Measurements from ENCODE around the gene AHNAK. TPM values are rescaled to one million over a fixed set of nuclear protein-coding genes. Genes with fewer than 3 reads are reported as not detected.

Gene AHNAK
- total RNA-seq: 1,000 to 10,000 TPM; 1,278 to 2,374 (median 1,866) TPM

- DNase-seq (ENCODE audit: extremely low spot score): no peak
- intact Hi-C loops (cut with DNase I): no loop called here
- peaks cover 53 to 73% (median 66%) of the 10 kb centered on the region in 4 donors for H3K4me1 ChIP-seq
These were observed at the start of gene AHNAK for GRCh38 chr11:62546244-62546928. AHNAK (minus strand) TSS chr11:62546806; CDS start chr11:62536098, 10,708 bp downstream.

GRCh38 chr11:62595124-62595523 is 48.5 kb upstream of the AHNAK start:
- intact Hi-C loops (cut with DNase I): loop anchor here (10.0 kb wide), 1 partner anchor 260 kb away; no protein-coding TSS in a partner anchor
- H3K27ac ChIP-seq (replicated peaks in 1 of 4): no peak overlapping the region

More at GRCh38 chr11:62546244-62546928, at the start of gene AHNAK:
- H3K27me3 ChIP-seq: no peaks in the 10 kb centered on the region
- under 1% methylated on average over 25 of the region's 69 CpGs for WGBS
- peak within 1 kb of the TSS; percentile 85 to 100 (median 95) for H3K4me3 ChIP-seq
- H3K36me3 ChIP-seq: peaks cover 0 to 7% (median 0%) of the 10 kb centered on the region in 4 donors
- TF ChIP-seq POLR2AphosphoS5 (IDR thresholded peaks at IDR 0.05) (peak; percentile 82 to 96), CTCF (IDR thresholded peaks at IDR 0.05) (no peak), POLR2A (IDR thresholded peaks at IDR 0.05; ENCODE audit: low read depth) (peak; percentile 96)
- H3K27ac ChIP-seq (replicated peaks in 1 of 4): peak within 1 kb of the TSS; percentile 97 to 100 (median 98)
- no peaks in the 10 kb centered on the region for H3K9me3 ChIP-seq

GRCh38 chr11:62593434-62594044 is 46.9 kb upstream of the AHNAK start:
- Histone ChIP-seq H3K4me3 (no peak overlapping the region), H3K27me3 (no peaks in the 10 kb centered on the region), H3K27ac (replicated peaks in 1 of 4) (peak overlapping the region; percentile 92 to 97 (median 94)), H3K4me1 (peaks cover 35 to 55% (median 44%) of the 10 kb centered on the region in 4 donors), H3K9me3 (no peaks in the 10 kb centered on the region), H3K36me3 (peaks cover 47 to 58% (median 55%) of the 10 kb centered on the region in 4 donors)
- TF ChIP-seq POLR2AphosphoS5 (IDR thresholded peaks at IDR 0.05) (peak; percentile 22 to 39), CTCF (IDR thresholded peaks at IDR 0.05) (peak; percentile 43 to 71 (median 55)), EP300 (IDR thresholded peaks at IDR 0.05) (no peak), POLR2A (IDR thresholded peaks at IDR 0.05; ENCODE audit: low read depth) (no peak)
- intact Hi-C loops (cut with DNase I): loop anchor here (10.0 kb wide), 1 partner anchor 261 kb away; no protein-coding TSS in a partner anchor
- 53% methylated on average over 13 of the region's 13 CpGs for WGBS
- DNase-seq (ENCODE audit: extremely low spot score): no peak

More at GRCh38 chr11:62595124-62595523, 48.5 kb upstream of the AHNAK start:
- H3K4me1 ChIP-seq: peaks cover 43 to 63% (median 51%) of the 10 kb centered on the region in 4 donors
- peaks cover 48 to 54% (median 52%) of the 10 kb centered on the region in 4 donors for H3K36me3 ChIP-seq
- H3K9me3 ChIP-seq: no peaks in the 10 kb centered on the region
- no peaks in the 10 kb centered on the region for H3K27me3 ChIP-seq
- no peak for DNase-seq (ENCODE audit: extremely low spot score)
- no peak for TF ChIP-seq CTCF (IDR thresholded peaks at IDR 0.05)
- no peak for TF ChIP-seq POLR2AphosphoS5 (IDR thresholded peaks at IDR 0.05)
- no peak for TF ChIP-seq EP300 (IDR thresholded peaks at IDR 0.05)
- TF ChIP-seq POLR2A (IDR thresholded peaks at IDR 0.05; ENCODE audit: low read depth): no peak
- 90% methylated on average over 8 of the region's 8 CpGs for WGBS
- no peak overlapping the region for H3K4me3 ChIP-seq

GRCh38 chr11:62592989-62593421 is 46.4 kb upstream of the AHNAK start:
- no peak overlapping the region for H3K4me3 ChIP-seq
- no peaks in the 10 kb centered on the region for H3K27me3 ChIP-seq
- WGBS: 66% methylated on average over 8 of the region's 8 CpGs
- TF ChIP-seq POLR2A (IDR thresholded peaks at IDR 0.05; ENCODE audit: low read depth) (no peak), EP300 (IDR thresholded peaks at IDR 0.05) (no peak), POLR2AphosphoS5 (IDR thresholded peaks at IDR 0.05) (no peak), CTCF (IDR thresholded peaks at IDR 0.05) (no peak)
- intact Hi-C loops (cut with DNase I): loop anchor here (10.0 kb wide), 1 partner anchor 262 kb away; no protein-coding TSS in a partner anchor
- peak overlapping the region; percentile 92 to 97 (median 94) for H3K27ac ChIP-seq (replicated peaks in 1 of 4)
- peaks cover 33 to 51% (median 40%) of the 10 kb centered on the region in 4 donors for H3K4me1 ChIP-seq
- DNase-seq (ENCODE audit: extremely low spot score): no peak
- peaks cover 42 to 58% (median 55%) of the 10 kb centered on the region in 4 donors for H3K36me3 ChIP-seq
- no peaks in the 10 kb centered on the region for H3K9me3 ChIP-seq

Data from esophagus muscularis mucosa (tissue), 4 donors.